Endothelial cell of umbilical vein (primary cell): ENCODE results near the gene RTCB. TPM values are rescaled to one million over a fixed set of nuclear protein-coding genes. Genes with fewer than 3 reads are reported as not detected.

Source experiments
- BruUV-seq: library from RNA; stranded (reverse); fragments of 400-500 nt; replicated peaks from 2 replicates; lab custom pipeline; 2021; lab: Mats Ljungman, UMichigan
- CTCF ChIA-PET: fragments of 300-600, 350-600 bp; sonication (Branson Sonifier 250); formaldehyde crosslinking; loops from one replicate; lab custom pipeline; 2021; ENCODE audit warnings: antibody characterized with exemption, inconsistent platforms; lab: Charles Lee
- POLR2A ChIA-PET: fragments of 300-600, 350-600 bp; sonication (Branson Sonifier 250); formaldehyde crosslinking; loops from one replicate; lab custom pipeline; 2021; ENCODE audit warnings: antibody characterized with exemption, inconsistent platforms; lab: Charles Lee
- DNase-seq: peaks from one replicate; pipeline ENCODE4 v3.0.0-alpha.2; 2011; ENCODE audit warnings: low read depth, low spot score
- FAIRE-seq: peaks from 2 replicates; lab custom pipeline; 2011; peaks lifted over from hg19 to GRCh38; lab: Jason Lieb, UNC
- H2AFZ ChIP-seq: 2 replicates; pipeline ENCODE4 v1.6.0; 2012; ENCODE audit warnings: low read depth, low read length, control low read depth, inconsistent platforms
- H3K27ac ChIP-seq: 2 replicates; pipeline ENCODE4 v1.5.1; 2011; ENCODE audit warnings: low read depth, mild to moderate bottlenecking, control low read depth, low read length, moderate library complexity; ENCODE audit not compliant: insufficient read depth
- H3K27me3 ChIP-seq, 2 experiments: 2 replicates each; pipeline versions ENCODE4 v1.6.0 to v1.6.1; 2011; ENCODE audit warnings: low read length in 2 of 2, mixed read lengths in 1 of 2; ENCODE audit not compliant: control insufficient read depth in 2 of 2, insufficient read depth in 2 of 2
- H3K36me3 ChIP-seq, 2 experiments: 2 replicates in 1 of 2; 3 replicates in 1 of 2; pipeline ENCODE4 v1.5.1; 2011; ENCODE audit warnings: low read length in 2 of 2, mild to moderate bottlenecking in 1 of 2, moderate library complexity in 1 of 2; ENCODE audit not compliant: control insufficient read depth in 2 of 2, insufficient read depth in 2 of 2; ENCODE audit errors: extremely low read depth in 1 of 2
- H3K4me1 ChIP-seq: 3 replicates; pipeline ENCODE4 v1.5.1; 2011; ENCODE audit warnings: mild to moderate bottlenecking, low read length; ENCODE audit not compliant: control insufficient read depth, insufficient read depth; ENCODE audit errors: extremely low read depth
- H3K4me2 ChIP-seq: 2 replicates; pipeline ENCODE4 v1.6.1; 2011; ENCODE audit warnings: low read length, control low read depth, mixed read lengths; ENCODE audit not compliant: insufficient read depth
- H3K4me3 ChIP-seq, 3 experiments: fragments of 200-600 bp in 1 of 3; sonication (generic), shearing (Covaris generic) in 1 of 3; replicated peaks in 1 of 3; 2 replicates each; pipeline ENCODE4 v1.5.1; 2011 to 2016; ENCODE audit warnings: control low read depth in 3 of 3, low read length in 3 of 3, mild to moderate bottlenecking in 2 of 3, inconsistent platforms in 1 of 3, low read depth in 1 of 3, moderate library complexity in 1 of 3; ENCODE audit not compliant: insufficient read depth in 1 of 3
- H3K79me2 ChIP-seq: 2 replicates; pipeline ENCODE4 v1.6.0; 2012; ENCODE audit warnings: low read length, inconsistent platforms; ENCODE audit not compliant: control insufficient read depth, insufficient read depth
- H3K9ac ChIP-seq: replicated peaks from 2 replicates; pipeline ENCODE3; 2011; ENCODE audit warnings: low read length, control low read depth; ENCODE audit not compliant: insufficient read depth; ENCODE audit errors: extremely low read depth
- H3K9me1 ChIP-seq: replicated peaks from 3 replicates; pipeline ENCODE4 v1.6.0; 2011; ENCODE audit warnings: mild to moderate bottlenecking, low read length; ENCODE audit not compliant: control insufficient read depth, insufficient read depth; ENCODE audit errors: extremely low read depth
- H3K9me3 ChIP-seq: replicated peaks from 2 replicates; pipeline ENCODE4 v1.5.1; 2012; ENCODE audit warnings: low read length, inconsistent platforms; ENCODE audit not compliant: control insufficient read depth, insufficient read depth
- H4K20me1 ChIP-seq: replicated peaks from 2 replicates; pipeline ENCODE3; 2011; ENCODE audit warnings: mild to moderate bottlenecking, low read length; ENCODE audit not compliant: control insufficient read depth, insufficient read depth; ENCODE audit errors: extremely low read depth
- EZH2 ChIP-seq: IDR thresholded peaks from 2 replicates; pipeline ENCODE4 v1.6.1; 2012; ENCODE audit warnings: borderline replicate concordance, low read depth, mild to moderate bottlenecking, moderate library complexity, low read length, inconsistent platforms; ENCODE audit not compliant: severe bottlenecking
- FOS ChIP-seq: IDR thresholded peaks from 2 replicates; pipeline ENCODE4 v1.6.1; 2011; ENCODE audit warnings: mild to moderate bottlenecking, low read length, moderate library complexity, borderline replicate concordance; ENCODE audit not compliant: insufficient read depth
- GATA2 ChIP-seq: IDR thresholded peaks from 2 replicates; pipeline ENCODE4 v1.7.0; 2011; ENCODE audit warnings: low read depth, mild to moderate bottlenecking, moderate library complexity, mixed read lengths, low read length; ENCODE audit not compliant: insufficient read length, insufficient read depth
- JUN ChIP-seq: IDR thresholded peaks from 2 replicates; pipeline ENCODE4 v1.6.1; 2011; ENCODE audit warnings: borderline replicate concordance, low read depth; ENCODE audit not compliant: insufficient read length, insufficient read depth
- MAX ChIP-seq: IDR thresholded peaks from 2 replicates; pipeline ENCODE4 v1.6.1; 2011; ENCODE audit not compliant: insufficient read depth, insufficient read length
- MYC ChIP-seq: IDR thresholded peaks from one replicate; pipeline ENCODE4 v1.6.1; 2011; ENCODE audit warnings: mild to moderate bottlenecking, low read depth, low read length
- POLR2A ChIP-seq: IDR thresholded peaks from 2 replicates; pipeline ENCODE4 v1.6.1; 2012; ENCODE audit warnings: low read depth, mild to moderate bottlenecking, control low read depth, low read length
- POLR2AphosphoS5 ChIP-seq: IDR thresholded peaks from 2 replicates; pipeline ENCODE4 v1.6.1; 2012; ENCODE audit warnings: low read depth, mild to moderate bottlenecking, control low read depth, low read length, moderate library complexity; ENCODE audit not compliant: insufficient read depth
- dilution Hi-C: fragments of 300-500 bp; cut with MboI; formaldehyde crosslinking; loops from one replicate; pipeline ENCODE4 v1.15.0; 2019; ENCODE audit warnings: low sequenced_read_pairs; ENCODE audit not compliant: extremely low pct_ligation_motif_present
- intact Hi-C: fragments of 100-400 bp; cut with micrococcal nuclease; formaldehyde crosslinking; loops from one replicate; pipeline ENCODE4 v1.10.0; 2022
- polyA plus RNA-seq, 4 experiments: library from polyadenylated mRNA; depleted of rRNA in 3 of 4; stranded (reverse) in 3 of 4; unstranded in 1 of 4; fragments of >200 nt; gene quantifications; 2 replicates each; pipeline versions ENCODE4 v1.2.1 to v1.2.3, GENCODE V29; 2011 to 2012; ENCODE audit warnings: missing spikeins in 1 of 4
- total RNA-seq: library from RNA; stranded (reverse); gene quantifications from 2 replicates; pipeline ENCODE4 v1.2.3, GENCODE V29; 2021

The RTCB gene
- total and polyA plus RNA-seq, 2 donors (not counting 3 experiments of a cell fraction or from before 2014, with no cell fraction given), result 98.7 to 100 TPM

GRCh38 chr22:32416556-32417085 lies 4.6 kb upstream of the RTCB start:
- no peak for TF ChIP-seq POLR2AphosphoS5
- no peak for TF ChIP-seq MYC
- TF ChIP-seq FOS, result no peak
- no peak for TF ChIP-seq MAX
- TF ChIP-seq JUN, result no peak
- no peak for TF ChIP-seq POLR2A
- no peak for TF ChIP-seq EZH2
- TF ChIP-seq GATA2, result no peak

More at GRCh38 chr22:32416556-32417085, 4.6 kb upstream of the RTCB start:
- H3K4me1 ChIP-seq, result no peaks in the 10 kb centered on the region
- BruUV-seq, result no TSS peak
- H3K9me3 ChIP-seq, result no peaks in the 10 kb centered on the region
- ChIA-PET POLR2A (no interaction called here), CTCF (no interaction called here)
- peaks cover 4% of the 10 kb centered on the region for H3K79me2 ChIP-seq
- intact Hi-C loops (no loop called here), dilution Hi-C loops (no loop called here)
- DNase-seq (no peak), FAIRE-seq (no peak)
- no peaks in the 10 kb centered on the region for H3K9me1 ChIP-seq
- no peaks in the 10 kb centered on the region for H3K36me3 ChIP-seq
- no peak overlapping the region for H3K9ac ChIP-seq
- H3K27ac ChIP-seq, result no peak overlapping the region
- H4K20me1 ChIP-seq, result no peaks in the 10 kb centered on the region
- peaks cover 12 to 15% of the 10 kb centered on the region in 2 experiments for H3K27me3 ChIP-seq
- H2AFZ ChIP-seq, result no peak overlapping the region
- no peak overlapping the region for H3K4me3 ChIP-seq
- no peak overlapping the region for H3K4me2 ChIP-seq
